SKM-1 treated with dmso at 0.1 percent for 144 hours (cell line): ENCODE results near the gene GBGT1.
A peak's percentile ranks its signal among the peaks of the same experiment; 100 is the strongest.
"Not testable (repeated sequence)": the region's sequence is repeated elsewhere in the genome, so short reads cannot be mapped to it uniquely, and the experiment has no call there.

ENCODE experiments used
- DNase-seq: peaks from one replicate; lab custom pipeline; 2025; ENCODE audit not compliant: unreplicated experiment; lab: John Stamatoyannopoulos, UW

The GBGT1 gene

DNA sequence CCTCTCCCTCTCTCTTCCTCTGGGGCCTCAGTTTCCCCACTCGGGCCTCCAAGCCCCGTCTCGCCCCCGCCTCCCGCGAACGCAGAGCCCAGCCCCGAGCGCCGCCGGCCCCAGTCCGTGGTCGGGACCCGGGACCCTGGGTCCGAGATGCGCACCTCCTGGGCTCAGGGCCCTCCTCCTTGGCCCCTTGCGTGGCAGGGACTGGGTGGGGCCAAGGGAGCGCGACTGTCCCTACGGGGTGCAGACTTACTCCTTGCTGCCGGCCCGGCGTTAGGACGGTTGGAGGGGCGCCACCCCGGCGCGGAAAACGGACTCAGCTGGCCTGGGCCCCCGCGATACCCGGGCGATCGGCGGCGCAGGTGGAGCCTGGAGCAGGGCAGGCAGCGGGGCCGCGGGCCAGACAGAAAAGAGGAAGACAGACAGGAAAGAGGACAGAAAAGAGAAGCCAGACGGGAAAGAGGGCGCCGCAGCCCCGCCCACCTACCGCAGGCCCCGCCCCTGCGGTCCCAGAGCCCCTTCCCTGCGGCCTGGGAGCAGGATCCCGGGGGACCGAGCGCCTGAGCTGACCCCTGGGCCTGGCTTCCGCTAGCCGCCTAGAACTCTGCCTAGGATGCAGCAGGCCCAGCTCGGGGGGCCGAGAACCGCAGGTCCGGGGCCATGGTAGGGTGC lies at the start of gene GBGT1:
GBGT1 (minus strand) TSS at position 411 of the 669 bp plus-strand sequence. CDS start 1,502 bp downstream, outside the sequence.
- DNase-seq, result peak; percentile 90

- DNase-seq, result no peak
Observed at GRCh38 chr9:133210609-133211008, 46.9 kb upstream of the GBGT1 start.

DNA sequence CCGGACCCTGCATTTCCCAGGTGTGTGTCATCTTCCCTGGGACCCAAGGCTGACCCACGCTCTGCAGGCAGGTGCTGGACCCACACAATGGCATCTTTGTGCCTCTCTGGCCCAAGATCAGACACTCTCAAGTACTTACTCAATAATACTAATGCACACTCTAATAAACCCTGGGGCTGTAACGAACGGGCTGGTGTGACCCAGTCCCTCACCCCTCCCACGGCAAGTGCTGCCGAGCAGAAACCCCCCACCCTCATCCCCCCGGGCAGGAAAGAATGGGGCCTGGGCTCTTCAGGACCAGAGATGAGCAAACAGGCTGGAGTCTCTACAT lies 46.5 kb upstream of the GBGT1 start:
- no peak for DNase-seq

GRCh38 chr9:133209327-133210201 lies 45.9 kb upstream of the GBGT1 start:
- DNase-seq, result not testable (repeated sequence)

- DNase-seq, result not testable (repeated sequence)
Observed at GRCh38 chr9:133208880-133209300, 45.2 kb upstream of the GBGT1 start, which contains the start of gene OBP2B. Gene OBP2B (minus strand): TSS chr9:133209250. CDS start chr9:133209199, 51 bp downstream.

- DNase-seq, result not testable (repeated sequence)
Observed at GRCh38 chr9:133208171-133208879, 44.6 kb upstream of the GBGT1 start.

- no peak for DNase-seq
Observed at GRCh38 chr9:133207540-133208170, 43.9 kb upstream of the GBGT1 start.

- no peak for DNase-seq
Observed at GRCh38 chr9:133207021-133207531, 43.4 kb upstream of the GBGT1 start.

- DNase-seq, result no peak
Observed at GRCh38 chr9:133205996-133206931, 42.5 kb upstream of the GBGT1 start.

GRCh38 chr9:133205481-133205887 lies 41.8 kb upstream of the GBGT1 start:
- DNase-seq, result not testable (repeated sequence)

DNA sequence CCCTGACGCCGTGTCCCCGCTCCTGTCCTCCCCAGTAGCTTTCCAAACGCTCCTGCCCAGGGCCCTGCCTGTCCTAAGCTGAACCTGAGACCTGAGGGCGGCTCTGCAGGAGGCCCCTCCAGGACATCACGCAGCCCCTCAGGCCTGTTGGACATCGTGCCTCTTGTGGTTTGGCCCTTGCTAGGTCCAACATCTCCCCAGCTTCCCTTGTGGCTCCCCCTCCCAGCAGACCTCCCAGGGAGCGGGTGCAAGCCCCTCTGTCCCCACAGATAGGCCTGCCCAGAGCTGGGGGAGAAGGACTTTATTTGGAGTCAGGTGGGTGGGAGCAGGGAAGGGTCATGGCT lies 41.3 kb upstream of the GBGT1 start:
- DNase-seq, result no peak

DNA sequence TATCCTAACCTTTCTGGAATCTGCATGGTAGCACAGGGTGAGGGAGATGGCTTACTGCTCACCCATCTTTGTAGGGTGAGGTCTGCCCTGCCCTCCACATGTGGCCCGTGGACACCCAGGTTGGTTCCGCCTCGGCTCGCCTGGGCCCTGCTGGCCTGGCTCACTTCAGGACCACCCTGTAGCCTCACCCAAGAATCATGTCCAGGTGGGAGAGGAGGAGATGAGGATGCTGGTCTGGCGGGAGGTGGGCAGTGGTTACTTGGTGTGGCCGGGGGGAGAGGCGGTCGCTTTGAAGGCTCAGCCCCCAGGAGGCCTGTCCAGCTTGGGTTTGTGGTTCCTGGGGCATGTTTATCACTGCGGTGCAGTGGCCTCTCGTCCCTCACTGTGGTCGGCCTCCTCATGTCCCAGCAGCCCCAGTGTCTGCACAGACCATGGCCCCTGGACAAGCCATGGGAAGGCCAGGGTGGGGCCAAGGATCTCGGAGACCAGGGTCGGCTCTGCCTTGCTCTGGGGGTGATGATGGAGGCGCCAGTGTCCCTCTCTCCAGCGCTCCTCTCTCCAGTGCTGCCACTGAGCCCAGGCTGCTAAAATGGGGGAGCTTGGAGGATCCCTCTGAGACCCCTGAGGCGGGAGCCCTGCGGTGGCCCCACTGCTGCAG lies 40.8 kb upstream of the GBGT1 start:
- DNase-seq, result no peak

- DNase-seq, result no peak
Observed at GRCh38 chr9:133203506-133204075, 39.9 kb upstream of the GBGT1 start.

GRCh38 chr9:133202688-133203453 lies 39.2 kb upstream of the GBGT1 start:
- no peak for DNase-seq

DNA sequence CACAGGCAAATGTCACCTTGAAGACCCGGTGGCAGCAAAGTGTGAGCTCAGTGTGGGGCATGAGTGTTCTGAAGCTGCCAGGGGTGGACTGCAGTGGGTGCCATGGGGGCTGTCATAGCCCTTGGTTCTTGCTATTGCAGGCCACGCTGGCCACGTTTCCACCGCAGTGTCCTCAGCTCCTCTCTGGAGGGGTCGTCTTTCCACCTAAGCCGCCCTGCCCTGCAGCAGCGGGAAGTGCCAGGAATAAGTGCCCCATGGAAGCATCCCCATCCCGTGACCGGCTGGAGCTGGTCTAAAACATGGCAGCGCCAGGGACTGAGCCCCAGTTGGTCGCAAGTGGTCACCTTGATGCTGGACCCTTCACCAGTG lies 38.4 kb upstream of the GBGT1 start:
- DNase-seq, result no peak

GRCh38 chr9:133201424-133202144 lies 37.9 kb upstream of the GBGT1 start:
- no peak for DNase-seq

- no peak for DNase-seq
Observed at GRCh38 chr9:133200631-133201030, 36.9 kb upstream of the GBGT1 start.
